Measurements from ENCODE around the gene VPS8. TPM values are rescaled to one million over a fixed set of nuclear protein-coding genes. Genes with fewer than 3 reads are reported as not detected.

The VPS8 gene
- total RNA-seq, 1 experiment from 2014 or later, result 37.6 TPM

DNA sequence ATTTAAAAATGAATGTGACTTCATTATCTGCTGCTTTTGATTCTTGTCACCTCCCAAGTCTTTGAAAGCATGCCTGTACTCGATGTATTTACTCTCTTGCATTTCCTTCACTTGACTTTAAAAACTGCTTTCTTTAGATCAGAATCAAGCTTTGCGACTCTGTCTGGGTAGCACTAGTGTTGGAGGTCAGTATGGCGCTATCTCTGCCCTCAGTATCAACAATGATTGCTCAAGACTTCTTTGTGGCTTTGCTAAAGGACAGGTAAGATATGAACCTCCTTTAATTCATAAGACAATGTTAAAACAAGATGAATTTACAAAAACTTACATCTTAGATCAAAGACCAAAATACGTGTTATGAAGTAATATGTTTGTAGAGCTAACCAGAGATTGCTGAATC lies 37.0 kb downstream of the VPS8 start:
- H3K9ac ChIP-seq (ENCODE audit: low read length), result no peak overlapping the region
- H3K4me2 ChIP-seq (ENCODE audit: low read length), result no peak overlapping the region
- POLR2A ChIA-PET, result no interaction called here
- no peak overlapping the region for H3K27ac ChIP-seq (ENCODE audit: low read depth, low read length)
- H4K20me1 ChIP-seq (ENCODE audit: insufficient read depth), result no peaks in the 10 kb centered on the region
- no peaks in the 10 kb centered on the region for H3K27me3 ChIP-seq (ENCODE audit: insufficient read depth, low read length)
- ATAC-seq (no peak), DNase-seq (ENCODE audit: low read depth, low spot score) (no peak)
- no peak overlapping the region for H3K4me3 ChIP-seq (replicated peaks in 1 of 2; ENCODE audit: low read depth in 1 of 2, low read length in 2 of 2)
- CTCF ChIA-PET, result no interaction called here
- no peak overlapping the region for H2AFZ ChIP-seq (ENCODE audit: low read depth, low read length, poor library complexity, severe bottlenecking)
- no peaks in the 10 kb centered on the region for H3K79me2 ChIP-seq (ENCODE audit: insufficient read depth, low read length)
- intact Hi-C loops (cut with micrococcal nuclease), result no loop called here
- peaks cover 0 to 2% of the 10 kb centered on the region in 2 experiments; a peak in 2 of 4 replicates for H3K4me1 ChIP-seq (ENCODE audit: control insufficient read depth in 1 of 2, insufficient read depth in 2 of 2, low read length in 2 of 2)
- H3K9me3 ChIP-seq (ENCODE audit: control insufficient read depth in 1 of 2, insufficient read depth in 1 of 2, low read depth in 1 of 2, low read length in 2 of 2), result no peaks in the 10 kb centered on the region
- BruUV-seq (replicated peaks), result no TSS peak
- no peak for TF ChIP-seq ZFX (IDR thresholded peaks at IDR 0.05)
- TF ChIP-seq ZNF274 (IDR thresholded peaks at IDR 0.05; ENCODE audit: low read depth, low read length), result no peak
- no peak for TF ChIP-seq ELF1 (IDR thresholded peaks at IDR 0.05; ENCODE audit: borderline replicate concordance, low read depth)
- TF ChIP-seq POLR2AphosphoS5 (IDR thresholded peaks at IDR 0.05; ENCODE audit: low read depth, low read length), result no peak
- TF ChIP-seq, protein P1, sequence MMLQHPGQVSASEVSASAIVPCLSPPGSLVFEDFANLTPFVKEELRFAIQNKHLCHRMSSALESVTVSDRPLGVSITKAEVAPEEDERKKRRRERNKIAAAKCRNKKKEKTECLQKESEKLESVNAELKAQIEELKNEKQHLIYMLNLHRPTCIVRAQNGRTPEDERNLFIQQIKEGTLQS (IDR thresholded peaks at IDR 0.05), result no peak
- TF ChIP-seq, protein P2, sequence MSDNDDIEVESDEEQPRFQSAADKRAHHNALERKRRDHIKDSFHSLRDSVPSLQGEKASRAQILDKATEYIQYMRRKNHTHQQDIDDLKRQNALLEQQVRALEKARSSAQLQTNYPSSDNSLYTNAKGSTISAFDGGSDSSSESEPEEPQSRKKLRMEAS (IDR thresholded peaks at IDR 0.05), result no peak
- no peak for TF ChIP-seq SIN3A (IDR thresholded peaks at IDR 0.05; ENCODE audit: low read depth)
- TF ChIP-seq POLR2A (IDR thresholded peaks at IDR 0.05; ENCODE audit: borderline replicate concordance, extremely low read depth, insufficient read depth, insufficient read length), result no peak
- TF ChIP-seq, protein P3, sequence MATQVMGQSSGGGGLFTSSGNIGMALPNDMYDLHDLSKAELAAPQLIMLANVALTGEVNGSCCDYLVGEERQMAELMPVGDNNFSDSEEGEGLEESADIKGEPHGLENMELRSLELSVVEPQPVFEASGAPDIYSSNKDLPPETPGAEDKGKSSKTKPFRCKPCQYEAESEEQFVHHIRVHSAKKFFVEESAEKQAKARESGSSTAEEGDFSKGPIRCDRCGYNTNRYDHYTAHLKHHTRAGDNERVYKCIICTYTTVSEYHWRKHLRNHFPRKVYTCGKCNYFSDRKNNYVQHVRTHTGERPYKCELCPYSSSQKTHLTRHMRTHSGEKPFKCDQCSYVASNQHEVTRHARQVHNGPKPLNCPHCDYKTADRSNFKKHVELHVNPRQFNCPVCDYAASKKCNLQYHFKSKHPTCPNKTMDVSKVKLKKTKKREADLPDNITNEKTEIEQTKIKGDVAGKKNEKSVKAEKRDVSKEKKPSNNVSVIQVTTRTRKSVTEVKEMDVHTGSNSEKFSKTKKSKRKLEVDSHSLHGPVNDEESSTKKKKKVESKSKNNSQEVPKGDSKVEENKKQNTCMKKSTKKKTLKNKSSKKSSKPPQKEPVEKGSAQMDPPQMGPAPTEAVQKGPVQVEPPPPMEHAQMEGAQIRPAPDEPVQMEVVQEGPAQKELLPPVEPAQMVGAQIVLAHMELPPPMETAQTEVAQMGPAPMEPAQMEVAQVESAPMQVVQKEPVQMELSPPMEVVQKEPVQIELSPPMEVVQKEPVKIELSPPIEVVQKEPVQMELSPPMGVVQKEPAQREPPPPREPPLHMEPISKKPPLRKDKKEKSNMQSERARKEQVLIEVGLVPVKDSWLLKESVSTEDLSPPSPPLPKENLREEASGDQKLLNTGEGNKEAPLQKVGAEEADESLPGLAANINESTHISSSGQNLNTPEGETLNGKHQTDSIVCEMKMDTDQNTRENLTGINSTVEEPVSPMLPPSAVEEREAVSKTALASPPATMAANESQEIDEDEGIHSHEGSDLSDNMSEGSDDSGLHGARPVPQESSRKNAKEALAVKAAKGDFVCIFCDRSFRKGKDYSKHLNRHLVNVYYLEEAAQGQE (IDR thresholded peaks at IDR 0.05; ENCODE audit: low read depth), result no peak
- no peak for TF ChIP-seq FOSL1 (IDR thresholded peaks at IDR 0.05; ENCODE audit: low read depth)
- TF ChIP-seq RAD21 (IDR thresholded peaks at IDR 0.05; ENCODE audit: low read depth), result no peak
- TF ChIP-seq SRF (IDR thresholded peaks at IDR 0.05; ENCODE audit: low read depth), result no peak
- peaks cover 6 to 7% of the 10 kb centered on the region in 2 experiments; a peak in 2 of 4 replicates for H3K36me3 ChIP-seq (ENCODE audit: control insufficient read depth in 1 of 2, insufficient read depth in 2 of 2, low read length in 2 of 2)
- RAD21 ChIA-PET (ENCODE audit: low non-redundant PET in 1 of 2, low total read pairs in 2 of 2, uncharacterized antibody in 2 of 2, unreplicated experiment in 2 of 2), result no interaction called here
- no peaks in the 10 kb centered on the region for H3K9me2 ChIP-seq (ENCODE audit: insufficient read depth)

All from HCT116 (cell line).